GM21825 (cell line): Measurements from ENCODE around the gene TCTN1.

ENCODE experiments used
- ATAC-seq: cut with Tn5 transposase; IDR thresholded peaks from one replicate; pipeline ENCODE4 v1.9.1; 2021; ENCODE audit warnings: mild to moderate bottlenecking, moderate library complexity; ENCODE audit not compliant: unreplicated experiment

Gene TCTN1

DNA sequence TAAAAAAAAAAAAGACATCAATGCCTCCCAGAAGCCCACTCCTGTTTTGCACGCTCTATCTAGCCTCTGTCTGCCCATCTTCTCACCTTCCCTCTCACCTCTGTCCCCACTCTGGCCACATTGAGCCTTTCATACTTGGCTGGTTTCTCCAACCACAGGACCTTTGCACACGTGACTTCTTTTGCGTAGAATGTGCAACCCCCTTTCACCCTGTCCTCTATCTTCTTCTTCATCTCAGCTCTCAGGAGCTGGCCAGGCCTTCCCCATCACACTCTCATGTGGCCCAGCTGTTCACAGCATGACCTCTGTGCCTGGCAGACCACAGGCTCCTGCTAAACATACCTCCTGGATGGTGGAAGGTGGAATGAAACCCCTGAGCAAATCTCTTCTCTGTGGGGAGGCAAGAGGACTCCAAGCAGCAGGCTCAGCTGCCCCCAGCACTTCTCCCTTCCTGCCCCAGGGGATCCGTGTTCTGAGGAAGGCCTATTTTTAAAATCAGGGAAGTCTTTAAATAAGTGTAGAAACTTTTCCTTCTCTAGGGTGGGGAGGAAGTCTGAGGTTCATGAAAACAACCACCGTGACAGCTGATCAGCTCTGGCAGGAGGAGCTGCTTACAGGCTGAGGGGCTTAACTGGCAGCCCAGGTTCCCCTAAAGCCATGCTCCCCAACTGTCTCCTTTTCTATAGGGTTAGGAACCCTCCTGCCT, 63.4 kb downstream of the TCTN1 start:
- ATAC-seq: peak; percentile 70

DNA sequence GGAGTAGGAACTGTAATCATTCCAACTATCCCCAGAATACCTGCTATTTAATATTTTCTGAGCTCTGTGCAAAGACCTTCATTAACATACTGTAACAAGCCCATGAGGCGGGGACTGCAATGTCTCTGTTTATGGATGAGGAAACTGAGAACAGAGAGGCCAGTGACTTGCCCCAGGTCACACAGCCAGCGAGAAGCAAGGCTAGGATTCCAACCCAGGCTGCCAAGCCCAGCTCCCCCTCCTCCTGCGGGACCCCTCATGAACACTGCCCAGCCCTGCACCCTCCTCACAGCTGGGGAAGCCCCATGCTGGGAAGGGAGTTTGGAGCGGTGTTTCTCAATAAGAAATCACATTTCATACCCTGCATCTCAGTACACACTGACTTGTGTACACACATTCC, 64.1 kb downstream of the TCTN1 start:
- ATAC-seq: peak; percentile 6

DNA sequence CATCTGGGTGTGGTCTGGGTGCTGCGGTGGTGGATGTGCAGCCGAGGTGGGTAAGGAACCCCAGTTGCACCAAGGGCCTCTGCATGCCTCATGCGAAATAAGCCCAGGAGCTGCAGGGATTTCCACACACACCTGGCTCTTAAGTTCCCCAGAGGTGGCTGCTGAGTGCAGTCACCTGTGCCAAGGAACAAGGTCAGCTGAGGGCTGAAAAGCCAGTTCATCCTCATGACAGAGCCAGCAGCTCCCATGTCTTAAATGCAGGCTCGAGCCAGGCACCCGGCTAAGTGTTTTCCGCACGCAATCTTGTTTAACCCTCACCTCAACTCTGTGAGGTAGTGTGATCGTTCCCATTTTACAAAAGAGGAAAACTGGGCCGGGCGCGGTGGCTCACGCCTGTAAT, 65.3 kb downstream of the TCTN1 start:
- no peak for ATAC-seq

DNA sequence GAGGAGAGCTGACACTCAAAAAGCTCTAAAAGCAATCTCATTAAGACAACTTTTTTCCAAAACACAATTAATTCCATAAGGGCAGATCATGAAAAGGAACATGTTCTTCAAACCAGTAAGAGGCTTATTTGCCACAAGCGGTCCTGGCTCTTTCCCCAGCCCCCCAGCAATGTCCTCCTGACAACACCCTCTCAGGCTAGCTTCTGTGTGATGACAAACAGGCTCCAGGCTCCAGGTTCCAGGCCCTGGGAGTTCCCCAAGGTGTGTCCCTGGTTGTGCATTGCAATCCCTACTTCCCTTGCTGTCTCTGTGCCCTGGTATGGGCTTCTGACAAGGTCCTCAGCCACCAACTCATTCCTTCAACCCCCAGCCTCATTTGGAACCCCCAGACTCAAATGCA, 66.1 kb downstream of the TCTN1 start:
- ATAC-seq: no peak

DNA sequence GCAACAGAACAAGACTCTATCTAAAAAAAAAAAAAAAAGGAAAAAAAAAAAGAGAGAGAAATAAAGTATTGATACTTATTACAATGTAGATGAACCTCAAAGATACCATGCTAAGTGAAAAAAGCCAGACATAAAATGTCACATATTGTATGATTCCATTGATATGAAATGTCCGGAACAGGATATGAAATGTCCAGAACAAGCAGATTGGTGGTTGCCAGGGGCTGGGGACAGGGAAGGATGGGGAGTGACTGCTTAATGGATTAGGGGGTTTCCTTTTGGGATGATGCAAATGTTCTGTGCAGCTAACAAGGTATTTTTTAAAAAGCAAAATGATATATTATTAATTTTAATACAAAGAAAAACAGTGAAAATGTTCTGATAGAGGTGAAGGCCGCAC, 70.0 kb downstream of the TCTN1 start:
- ATAC-seq: no peak

DNA sequence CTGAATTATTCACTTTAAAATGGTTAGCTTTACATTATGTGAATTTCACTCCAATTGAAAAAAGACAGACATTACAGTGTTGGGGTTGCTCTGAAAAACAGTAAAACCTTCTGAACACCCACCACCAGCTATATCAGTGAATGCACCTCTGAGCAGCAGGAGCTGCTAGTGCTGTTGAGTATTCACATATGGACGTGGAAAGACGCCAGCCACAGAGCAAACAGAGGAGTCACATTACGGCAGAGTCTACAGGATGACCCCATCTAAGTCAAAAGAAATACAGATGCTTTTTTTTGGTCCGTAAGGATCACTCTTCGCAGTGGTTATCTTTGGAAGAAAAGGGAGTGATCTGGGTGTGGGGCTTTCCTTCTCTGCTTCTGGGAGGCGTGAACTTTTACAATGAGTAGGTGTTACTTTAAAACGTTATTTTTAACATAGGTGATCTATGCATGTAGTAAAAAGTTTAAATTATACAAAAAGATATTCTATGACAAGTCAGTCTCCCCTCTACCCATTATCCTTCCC, 70.4 kb downstream of the TCTN1 start:
- ATAC-seq: no peak

DNA sequence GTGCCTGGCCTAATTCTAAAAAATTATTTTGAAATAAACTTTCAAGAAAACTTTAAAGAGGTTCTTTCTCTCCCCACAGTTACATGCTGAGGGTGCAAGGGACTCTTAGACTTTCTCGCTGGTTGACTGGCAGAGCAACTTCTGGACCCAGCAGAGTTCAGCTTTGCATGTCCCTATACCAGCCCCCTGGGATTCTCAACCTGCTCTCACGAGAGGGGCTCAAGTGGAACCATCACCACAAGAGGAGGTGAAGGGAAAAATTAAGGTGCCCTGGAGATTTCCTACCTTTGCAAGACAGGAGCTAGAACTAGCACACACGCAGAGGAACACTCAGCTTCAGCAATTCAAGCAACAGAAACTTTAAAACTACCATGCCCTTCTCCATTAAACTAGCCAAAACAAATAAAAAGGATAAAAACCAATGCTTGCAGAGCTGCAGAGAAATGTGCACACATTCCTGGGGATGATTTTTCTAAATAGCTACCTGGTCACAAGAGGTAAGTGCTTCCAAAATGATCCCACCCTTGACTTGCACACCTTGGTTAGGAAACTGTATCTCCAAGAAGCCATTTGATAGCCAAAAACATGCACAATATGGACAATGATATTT, 72.5 kb downstream of the TCTN1 start:
- ATAC-seq: no peak

DNA sequence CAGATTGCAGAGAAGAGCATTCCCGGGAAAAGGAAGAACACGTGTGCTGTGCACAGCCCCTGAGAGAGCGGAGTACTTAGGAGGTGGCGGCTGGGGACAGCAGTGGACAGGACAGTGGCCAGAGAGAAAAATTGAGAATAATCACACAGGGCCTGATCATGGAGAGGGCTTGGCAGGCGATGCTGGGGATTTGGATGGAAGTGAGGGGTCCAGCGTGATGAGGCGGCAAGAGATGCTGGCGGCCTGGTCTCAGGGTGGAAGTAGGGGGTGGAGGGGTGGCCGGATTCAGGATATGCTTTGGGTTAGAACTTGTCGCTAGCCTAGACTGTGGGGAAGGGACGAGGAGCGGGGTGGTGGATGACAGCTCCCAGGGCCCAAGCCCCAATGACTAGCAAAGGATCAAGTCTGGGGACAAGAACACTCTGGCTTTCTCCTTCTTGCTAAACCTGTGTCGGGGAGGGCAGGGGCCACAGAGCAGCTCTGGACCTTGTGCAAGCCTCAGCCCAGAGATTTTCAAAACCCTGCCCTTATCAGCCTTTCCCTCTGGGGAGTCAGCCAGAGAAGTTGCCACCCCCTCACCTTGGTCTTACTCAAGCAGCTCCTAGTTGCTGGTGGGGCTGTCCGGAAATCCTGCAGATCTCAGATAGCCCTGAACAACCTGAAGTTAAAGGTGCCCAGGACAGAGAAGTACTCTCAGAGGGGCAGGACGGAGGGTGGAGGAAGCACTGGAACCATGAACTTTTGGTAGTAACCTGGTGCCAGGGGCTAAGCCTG, 73.7 kb downstream of the TCTN1 start:
- no peak for ATAC-seq

DNA sequence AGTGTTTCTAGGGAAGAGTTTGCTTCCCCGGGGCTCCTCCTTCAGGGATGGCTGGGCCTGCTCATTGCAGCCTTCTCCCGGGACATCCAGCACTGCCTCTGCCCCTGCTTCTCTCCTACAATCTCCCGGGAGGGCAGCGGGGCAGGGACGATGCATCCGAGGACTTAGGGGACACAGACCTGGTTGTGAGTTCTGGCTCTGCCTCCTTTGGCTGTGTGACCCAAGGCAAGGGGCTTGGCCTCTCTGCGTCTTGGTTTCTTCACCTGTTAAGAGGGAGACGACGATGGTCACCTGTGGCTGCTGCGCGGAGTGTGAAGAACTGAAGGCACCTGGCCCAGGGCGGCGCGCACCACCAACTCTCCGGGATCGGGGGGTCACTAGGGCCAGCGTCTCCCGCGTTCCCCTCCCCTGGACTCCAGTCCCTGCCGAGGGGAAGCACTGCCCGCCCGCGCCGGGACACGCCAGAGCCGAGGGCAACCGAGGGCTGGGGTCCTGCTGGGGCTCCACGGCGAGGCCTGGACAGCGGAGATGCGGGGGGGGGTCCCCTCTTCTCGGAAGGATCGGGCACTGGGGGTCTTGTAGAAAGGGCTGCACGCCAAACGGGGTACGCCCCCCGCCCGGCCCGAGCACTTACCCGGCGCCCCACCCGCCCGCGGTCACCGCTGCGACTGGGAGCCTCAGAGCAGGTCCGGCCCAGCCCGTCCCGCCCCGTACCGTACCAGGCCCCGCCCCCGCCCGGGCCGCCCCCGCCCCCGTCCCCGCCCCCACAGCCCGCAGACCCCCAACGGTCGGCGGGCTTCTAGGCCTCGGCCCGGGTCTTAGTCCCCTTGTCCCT, 74.7 kb downstream of the TCTN1 start, which contains the start of gene HVCN1:
Gene HVCN1 (minus strand): TSS at position 670 of the 835 bp plus-strand sequence. CDS start 5,870 bp downstream, outside the sequence.
- ATAC-seq: peak; percentile 30

DNA sequence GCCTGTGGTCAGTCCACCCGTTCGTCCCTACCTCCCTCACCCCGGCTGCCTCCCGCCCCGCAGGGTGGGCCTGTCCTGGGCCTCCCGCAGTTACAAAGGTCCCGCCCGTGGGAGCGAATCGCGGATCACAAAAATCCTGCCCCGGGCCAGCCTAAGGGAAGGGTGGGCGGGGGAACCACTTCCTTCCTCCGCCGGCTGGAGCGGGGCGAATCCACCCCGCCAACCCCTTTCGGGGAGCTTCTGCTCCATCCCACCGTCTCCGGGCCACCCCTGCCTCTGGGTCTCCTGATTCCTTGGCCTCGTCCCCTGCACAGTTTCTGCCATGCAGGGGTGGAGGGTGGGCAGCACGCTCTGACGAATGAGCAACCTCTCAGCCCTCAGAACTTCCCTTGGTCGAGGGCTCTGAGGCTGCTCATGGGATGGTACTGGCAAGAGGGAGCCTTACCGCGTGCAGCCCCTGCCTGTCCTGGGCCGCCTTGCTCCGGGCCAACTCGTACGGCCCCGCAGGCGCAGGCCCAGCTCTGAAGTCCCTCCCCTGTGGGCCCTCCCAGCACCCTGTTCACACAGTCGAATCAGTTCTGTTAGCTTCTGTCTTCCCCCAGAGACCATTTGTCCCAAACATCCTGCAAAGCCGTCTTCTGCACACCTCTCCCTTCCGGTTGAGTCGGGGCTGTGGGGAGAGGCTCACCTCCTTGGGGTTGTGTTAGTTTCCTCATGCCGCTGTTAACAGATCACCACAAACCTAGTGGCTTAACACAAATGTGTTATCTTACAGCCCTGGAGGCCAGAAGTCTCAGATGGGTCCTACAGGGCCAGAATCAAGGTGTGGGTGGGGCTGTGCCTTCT, 75.6 kb downstream of the TCTN1 start:
- ATAC-seq: peak; percentile 51

DNA sequence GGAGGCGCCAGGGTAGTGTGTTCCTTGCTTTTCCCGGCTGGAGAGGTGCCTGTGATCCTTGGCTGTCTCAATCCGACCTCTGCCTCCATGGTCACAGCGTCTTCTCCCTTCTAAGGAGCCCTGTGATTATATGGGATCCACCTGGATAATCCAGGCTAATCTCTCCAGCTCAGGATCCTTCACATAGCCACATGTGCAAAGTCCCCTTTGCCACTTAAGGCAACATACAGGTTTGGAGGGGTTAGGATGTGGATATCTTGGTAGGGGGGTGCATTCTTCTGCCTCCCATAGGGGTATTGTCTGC, 76.2 kb downstream of the TCTN1 start:
- no peak for ATAC-seq

DNA sequence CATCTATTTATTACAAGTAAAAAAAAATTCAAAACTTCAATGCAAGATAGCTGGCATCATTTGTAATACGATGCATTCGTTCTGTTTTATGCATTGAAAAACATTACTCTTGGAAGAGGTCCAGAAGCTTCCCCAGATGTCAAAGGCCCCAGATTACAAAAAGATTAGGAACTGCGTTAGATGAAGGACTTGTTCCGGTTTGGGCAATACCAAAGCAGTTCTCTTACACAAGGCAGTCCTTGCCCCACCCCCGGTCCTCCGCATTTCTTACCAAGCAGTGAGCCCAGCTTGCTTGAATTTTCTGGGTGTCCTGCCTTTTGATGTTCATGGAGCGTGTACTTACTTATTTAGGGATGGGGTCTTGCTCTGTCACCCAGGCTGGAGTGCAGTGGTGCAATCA, 79.8 kb downstream of the TCTN1 start:
- no peak for ATAC-seq

DNA sequence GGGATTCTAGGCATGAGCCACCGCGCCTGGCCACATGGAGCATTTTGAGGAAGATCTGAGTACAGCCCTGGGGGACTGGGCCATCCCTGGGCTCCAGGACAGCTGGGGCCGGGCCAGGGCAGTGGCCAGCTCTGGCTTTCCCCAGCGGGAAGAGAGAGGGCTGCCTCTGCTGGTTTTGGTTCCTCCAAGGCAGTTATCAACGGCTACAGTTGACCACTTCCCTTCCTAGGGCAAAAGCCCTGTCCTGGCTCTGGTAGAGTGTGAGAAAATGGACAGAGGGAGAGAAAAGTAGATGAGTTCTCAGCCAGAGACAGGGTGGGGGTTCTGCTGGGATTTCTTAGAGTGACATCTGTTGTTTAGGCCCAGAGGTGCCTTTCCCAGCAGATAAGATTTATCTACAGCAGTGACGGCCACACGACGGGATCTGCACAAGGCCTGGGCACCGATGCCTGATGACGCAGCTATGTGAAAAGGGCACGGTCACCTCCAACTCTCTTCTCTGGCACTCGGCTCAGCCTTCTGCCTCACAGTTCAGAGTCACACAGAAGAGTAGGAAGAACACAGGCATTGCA, 80.5 kb downstream of the TCTN1 start:
- ATAC-seq: no peak

DNA sequence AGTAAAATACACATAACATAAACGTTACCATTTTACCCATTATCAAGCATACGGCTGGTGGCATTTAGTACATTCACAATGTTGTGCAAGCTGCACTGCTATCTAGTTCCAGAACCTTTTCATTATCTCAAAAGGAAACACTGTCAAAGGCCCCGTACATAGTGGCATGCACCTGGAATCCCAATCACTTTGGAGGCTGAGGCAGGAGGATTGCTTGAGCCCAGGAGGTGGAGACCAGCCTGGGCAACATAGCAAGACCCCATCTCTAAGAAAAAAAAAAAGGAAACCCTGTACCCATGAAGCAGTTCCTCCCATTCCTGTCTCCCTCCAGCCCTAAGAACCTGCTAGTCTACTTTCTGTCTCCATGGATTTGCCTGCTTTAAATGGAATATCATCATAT, 82.4 kb downstream of the TCTN1 start:
- no peak for ATAC-seq

DNA sequence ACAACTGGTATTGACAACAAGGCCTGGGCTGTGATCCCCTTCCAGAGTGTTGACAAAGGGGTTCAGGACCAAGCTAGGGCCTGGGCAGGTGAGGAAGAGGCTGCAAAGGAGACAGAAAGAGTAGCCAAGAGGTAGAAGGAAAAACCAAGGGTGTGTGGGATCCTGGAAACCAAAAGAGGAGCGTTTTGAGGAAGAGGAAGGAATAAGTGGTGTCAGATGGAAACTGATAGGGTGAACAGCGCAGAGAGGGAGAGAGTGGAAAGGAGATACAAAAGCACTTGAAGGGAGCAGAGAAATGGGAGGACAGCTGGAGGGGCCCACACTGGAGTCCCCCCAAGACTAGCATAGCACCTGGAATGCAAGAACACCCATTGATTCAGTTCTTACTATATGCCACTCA, 83.3 kb downstream of the TCTN1 start:
- no peak for ATAC-seq

DNA sequence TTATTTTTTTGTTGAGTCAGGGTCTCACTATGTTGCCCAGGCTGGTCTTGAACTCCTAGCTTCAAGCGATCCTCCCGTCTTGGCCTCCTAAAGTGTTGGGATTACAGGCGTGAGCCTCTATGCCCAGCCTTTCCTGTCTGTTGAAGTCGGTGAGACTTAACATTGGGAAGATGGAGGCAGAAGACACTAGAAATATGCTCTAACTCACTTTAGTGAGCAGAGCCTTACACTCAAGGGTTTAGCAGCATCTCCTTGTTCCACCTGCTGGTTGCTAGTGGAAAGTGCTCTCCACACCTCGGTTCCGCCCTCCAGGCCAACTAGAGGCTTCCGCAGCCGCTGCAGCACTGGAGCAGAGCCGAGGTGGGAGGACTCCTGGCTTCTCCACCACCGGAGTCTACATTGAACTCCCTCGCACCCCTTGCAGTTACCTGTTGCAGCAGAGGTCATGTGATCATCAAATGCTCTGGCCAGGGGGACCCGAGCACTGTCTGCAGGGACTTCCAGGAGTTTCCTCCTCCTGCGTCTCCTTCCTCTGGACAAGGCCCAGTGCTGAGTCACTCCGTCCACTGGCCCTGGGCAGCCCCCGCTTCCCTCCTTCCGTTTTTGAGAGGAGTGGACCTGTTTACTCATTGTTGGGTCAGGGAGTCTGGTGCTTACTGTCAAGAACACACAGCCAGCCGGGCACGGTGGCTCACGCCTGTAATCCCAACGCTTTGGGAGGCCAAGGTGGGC, 84.4 kb downstream of the TCTN1 start:
- ATAC-seq: peak; percentile 91
